GM12872 (cell line): Measurements from ENCODE around the gene TNFSF11.

Experiments
- TF ChIP-seq, protein P1 (sequence below): IDR thresholded peaks from 3 replicates; pipeline ENCODE4 v1.5.1; 2011; ENCODE audit warnings: low read depth, mild to moderate bottlenecking, low read length, moderate library complexity; ENCODE audit not compliant: insufficient read depth

TNFSF11 gene

GRCh38 chr13:42534785-42535184, 39.2 kb upstream of the TNFSF11 start:
- TF ChIP-seq, protein P1, sequence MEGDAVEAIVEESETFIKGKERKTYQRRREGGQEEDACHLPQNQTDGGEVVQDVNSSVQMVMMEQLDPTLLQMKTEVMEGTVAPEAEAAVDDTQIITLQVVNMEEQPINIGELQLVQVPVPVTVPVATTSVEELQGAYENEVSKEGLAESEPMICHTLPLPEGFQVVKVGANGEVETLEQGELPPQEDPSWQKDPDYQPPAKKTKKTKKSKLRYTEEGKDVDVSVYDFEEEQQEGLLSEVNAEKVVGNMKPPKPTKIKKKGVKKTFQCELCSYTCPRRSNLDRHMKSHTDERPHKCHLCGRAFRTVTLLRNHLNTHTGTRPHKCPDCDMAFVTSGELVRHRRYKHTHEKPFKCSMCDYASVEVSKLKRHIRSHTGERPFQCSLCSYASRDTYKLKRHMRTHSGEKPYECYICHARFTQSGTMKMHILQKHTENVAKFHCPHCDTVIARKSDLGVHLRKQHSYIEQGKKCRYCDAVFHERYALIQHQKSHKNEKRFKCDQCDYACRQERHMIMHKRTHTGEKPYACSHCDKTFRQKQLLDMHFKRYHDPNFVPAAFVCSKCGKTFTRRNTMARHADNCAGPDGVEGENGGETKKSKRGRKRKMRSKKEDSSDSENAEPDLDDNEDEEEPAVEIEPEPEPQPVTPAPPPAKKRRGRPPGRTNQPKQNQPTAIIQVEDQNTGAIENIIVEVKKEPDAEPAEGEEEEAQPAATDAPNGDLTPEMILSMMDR, result no peak

DNA sequence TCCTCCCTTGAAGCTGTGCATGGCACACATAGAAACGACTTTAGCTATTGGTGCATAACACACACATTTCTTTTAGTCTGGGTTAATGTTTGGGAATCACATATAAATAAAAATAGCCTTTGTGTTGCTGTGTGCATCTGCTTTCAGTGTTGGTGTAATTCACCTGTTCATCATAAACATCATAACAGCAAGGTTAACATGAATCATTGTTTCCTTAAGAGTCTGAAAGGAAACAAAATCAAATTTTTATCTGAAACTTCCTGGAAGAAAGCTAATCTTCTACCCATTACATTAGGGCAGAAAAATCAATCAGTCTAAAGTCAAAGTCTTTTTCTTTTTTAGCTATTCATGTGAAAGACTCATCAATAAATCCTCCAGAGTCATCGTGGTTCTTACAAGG, 35.0 kb upstream of the TNFSF11 start:
- TF ChIP-seq, protein P1, result no peak

- TF ChIP-seq, protein P1, result no peak
These were observed 34.3 kb upstream of the TNFSF11 start for GRCh38 chr13:42539670-42540069.

GRCh38 chr13:42543215-42543797, 30.6 kb upstream of the TNFSF11 start:
- TF ChIP-seq, protein P1, result no peak

DNA sequence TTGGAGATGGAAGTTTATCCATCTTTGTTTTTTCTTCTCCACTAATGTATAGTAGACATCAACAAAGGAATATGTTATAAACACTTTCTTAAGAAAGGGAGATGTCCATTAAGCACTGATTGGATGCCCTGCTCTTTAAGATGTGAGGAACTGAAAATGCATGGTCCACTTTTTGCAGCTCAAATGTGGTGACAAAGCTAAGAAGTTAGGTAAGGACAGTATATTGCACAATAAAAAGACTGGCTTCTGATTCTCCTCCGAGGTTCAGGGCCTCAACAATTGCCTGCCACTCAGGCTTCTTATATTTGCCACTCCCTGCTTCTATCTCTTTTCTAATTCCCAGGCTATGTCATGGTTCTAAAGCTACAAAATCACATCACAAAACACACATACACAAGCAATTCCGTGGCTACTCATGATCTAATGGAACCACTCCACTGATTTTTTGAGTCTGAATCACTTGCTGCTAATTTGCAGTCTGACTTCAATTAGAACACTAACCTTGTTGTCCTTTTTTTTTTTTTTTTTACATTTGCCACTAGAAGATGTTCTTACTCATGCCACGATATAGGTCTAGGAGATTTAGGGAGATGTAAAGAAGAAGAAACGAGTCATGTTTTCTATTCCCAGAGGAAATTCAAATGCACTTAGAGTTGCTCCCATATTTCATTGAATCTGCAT, 29.6 kb upstream of the TNFSF11 start:
- TF ChIP-seq, protein P1, result no peak

DNA sequence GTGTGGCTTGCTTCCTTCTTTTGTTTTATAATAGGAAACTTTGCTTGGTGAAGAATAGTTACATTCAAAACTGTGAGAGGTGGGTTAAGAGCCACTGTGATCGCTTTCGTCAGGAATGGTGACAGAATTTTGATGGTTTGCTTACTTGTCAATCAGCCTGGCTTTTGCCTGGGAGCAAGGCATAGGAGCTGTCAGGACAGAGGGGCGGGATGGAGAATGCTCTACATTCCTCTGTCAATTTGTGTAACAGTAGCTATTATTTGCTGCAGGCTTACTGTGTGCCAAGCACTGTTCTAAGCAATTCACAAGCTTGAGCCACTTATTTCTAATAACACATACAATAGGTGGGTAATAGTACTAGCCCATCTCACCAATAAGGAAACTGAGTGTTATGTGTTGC, 28.1 kb upstream of the TNFSF11 start:
- TF ChIP-seq, protein P1, result no peak

- TF ChIP-seq, protein P1, result no peak
These were observed 26.3 kb upstream of the TNFSF11 start for GRCh38 chr13:42547612-42548011.
